IMR-90 (cell line): ENCODE data around the gene TENM3. TPM values are rescaled to one million over a fixed set of nuclear protein-coding genes. Genes with fewer than 3 reads are reported as not detected.
A peak's percentile ranks its signal among the peaks of the same experiment; 100 is the strongest.

Source experiments
- ATAC-seq: fragments of 200-7000 bp; cut with Tn5 transposase; 2 replicates; pipeline ENCODE4 v1.9.1; 2020; ENCODE audit warnings: low read depth, mild to moderate bottlenecking, moderate library complexity
- BruUV-seq: library from RNA; stranded (reverse); fragments of 400-500 nt; replicated peaks from 2 replicates; lab custom pipeline; 2021; lab: Mats Ljungman, UMichigan
- CTCF ChIA-PET: fragments of 300-600 bp; formaldehyde crosslinking; extraction: SDS; loops from one replicate; lab custom pipeline; 2021; ENCODE audit warnings: antibody characterized with exemption; lab: Yijun Ruan, JAX
- POLR2A ChIA-PET: fragments of 300-600 bp; sonication (Branson Sonifier 250); formaldehyde crosslinking; loops from one replicate; lab custom pipeline; 2022; ENCODE audit warnings: antibody characterized with exemption; ENCODE audit not compliant: unreplicated experiment; lab: Charles Lee
- DNase-seq: peaks from one replicate; pipeline ENCODE4 v3.0.0; 2013
- H2AFZ ChIP-seq: replicated peaks from 2 replicates; pipeline ENCODE3; 2013; ENCODE audit warnings: low read length, mild to moderate bottlenecking; ENCODE audit not compliant: poor library complexity
- H2AK5ac ChIP-seq: 2 replicates; pipeline ENCODE4 v1.6.1; 2013; ENCODE audit warnings: low read depth, low read length, inconsistent platforms
- H2AK9ac ChIP-seq: replicated peaks from 2 replicates; pipeline ENCODE3; 2013; ENCODE audit warnings: mild to moderate bottlenecking, low read depth, low read length, moderate library complexity; ENCODE audit not compliant: poor library complexity
- H2BK120ac ChIP-seq: 2 replicates; pipeline ENCODE4 v1.6.1; 2013; ENCODE audit warnings: low read depth, low read length, inconsistent platforms
- H2BK15ac ChIP-seq: 3 replicates; pipeline ENCODE4 v1.6.1; 2013; ENCODE audit warnings: low read depth, low read length, inconsistent platforms
- H2BK20ac ChIP-seq: 2 replicates; pipeline ENCODE4 v1.6.1; 2013; ENCODE audit warnings: low read depth, mild to moderate bottlenecking, inconsistent platforms, low read length, moderate library complexity
- H2BK5ac ChIP-seq: 2 replicates; pipeline ENCODE4 v1.6.1; 2013; ENCODE audit warnings: mild to moderate bottlenecking, low read depth, low read length, inconsistent platforms; ENCODE audit not compliant: poor library complexity, severe bottlenecking
- H3K14ac ChIP-seq: replicated peaks from 2 replicates; pipeline ENCODE4 v1.6.1; 2013; ENCODE audit warnings: low read depth, low read length, inconsistent platforms
- H3K18ac ChIP-seq: 2 replicates; pipeline ENCODE4 v1.6.1; 2013; ENCODE audit warnings: low read depth, low read length, control low read depth
- H3K23ac ChIP-seq: 2 replicates; pipeline ENCODE4 v1.6.1; 2013; ENCODE audit warnings: low read depth, low read length, inconsistent platforms
- H3K27ac ChIP-seq: 2 replicates; pipeline ENCODE4 v1.5.1; 2013; ENCODE audit warnings: mild to moderate bottlenecking, control low read depth, low read length; ENCODE audit not compliant: insufficient read depth
- H3K27me3 ChIP-seq: 2 replicates; pipeline ENCODE4 v1.6.1; 2013; ENCODE audit warnings: low read length; ENCODE audit not compliant: control insufficient read depth, insufficient read depth
- H3K36me3 ChIP-seq: 2 replicates; pipeline ENCODE4 v1.6.1; 2013; ENCODE audit warnings: low read length, mixed read lengths; ENCODE audit not compliant: control insufficient read depth, insufficient read depth
- H3K4ac ChIP-seq: 2 replicates; pipeline ENCODE4 v1.6.1; 2013; ENCODE audit warnings: low read depth, low read length, inconsistent platforms
- H3K4me1 ChIP-seq: 2 replicates; pipeline ENCODE4 v1.6.1; 2013; ENCODE audit warnings: low read length, mixed read lengths; ENCODE audit not compliant: control insufficient read depth, insufficient read depth
- H3K4me2 ChIP-seq: 2 replicates; pipeline ENCODE4 v1.6.1; 2013; ENCODE audit warnings: low read depth, mild to moderate bottlenecking, control low read depth, low read length, moderate library complexity
- H3K4me3 ChIP-seq: 2 replicates; pipeline ENCODE4 v1.5.1; 2013; ENCODE audit warnings: low read depth, mild to moderate bottlenecking, control low read depth, low read length, moderate library complexity; ENCODE audit not compliant: insufficient read depth
- H3K56ac ChIP-seq: 2 replicates; pipeline ENCODE4 v1.6.1; 2013; ENCODE audit warnings: low read length, inconsistent platforms; ENCODE audit not compliant: insufficient read depth; ENCODE audit errors: extremely low read depth
- H3K79me1 ChIP-seq, 2 experiments: 2 replicates each; pipeline ENCODE4 v1.6.1; 2013; ENCODE audit warnings: low read length in 2 of 2, inconsistent platforms in 1 of 2, low read depth in 1 of 2
- H3K9ac ChIP-seq: 2 replicates; pipeline ENCODE4 v1.6.1; 2013; ENCODE audit warnings: low read depth, low read length, control low read depth
- H3K9me1 ChIP-seq: 2 replicates; pipeline ENCODE4 v1.6.1; 2013; ENCODE audit warnings: low read length, inconsistent platforms; ENCODE audit not compliant: insufficient read depth
- H3K9me3 ChIP-seq: 2 replicates; pipeline ENCODE4 v1.6.1; 2013; ENCODE audit warnings: low read length; ENCODE audit not compliant: control insufficient read depth, insufficient read depth
- H4K20me1 ChIP-seq: 2 replicates; pipeline ENCODE4 v1.6.1; 2013; ENCODE audit warnings: low read length, inconsistent platforms; ENCODE audit not compliant: insufficient read depth
- H4K5ac ChIP-seq: 2 replicates; pipeline ENCODE4 v1.6.1; 2013; ENCODE audit warnings: mild to moderate bottlenecking, low read depth, low read length, control low read depth
- H4K8ac ChIP-seq, 2 experiments: 2 replicates each; pipeline ENCODE4 v1.6.1; 2013; ENCODE audit warnings: low read depth in 2 of 2, low read length in 2 of 2, control low read depth in 1 of 2, inconsistent platforms in 1 of 2
- H4K91ac ChIP-seq: 2 replicates; pipeline ENCODE4 v1.6.1; 2013; ENCODE audit warnings: low read depth, low read length, inconsistent platforms; ENCODE audit not compliant: insufficient read depth
- BHLHE40 ChIP-seq: fragments of 150-350 bp; IDR thresholded peaks from 2 replicates; pipeline ENCODE4 v1.6.1; 2016; ENCODE audit warnings: mild to moderate bottlenecking, low read depth, low read length
- CEBPB ChIP-seq: IDR thresholded peaks from 2 replicates; pipeline ENCODE4 v1.6.1; 2012; ENCODE audit warnings: low read depth, low read length, improper control_type of control experiment
- CTCF ChIP-seq: conservative IDR thresholded peaks from 2 replicates; pipeline ENCODE4 v1.5.1; 2012; ENCODE audit warnings: mild to moderate bottlenecking, low read depth, low read length, improper control_type of control experiment
- ELK1 ChIP-seq: fragments of 150-350 bp; IDR thresholded peaks from 2 replicates; pipeline ENCODE4 v1.6.1; 2016; ENCODE audit warnings: low read depth, mild to moderate bottlenecking, low read length, moderate library complexity, borderline replicate concordance
- FOS ChIP-seq: fragments of 150-350 bp; IDR thresholded peaks from 2 replicates; pipeline ENCODE4 v1.6.1; 2016; ENCODE audit warnings: low read depth, low read length
- NFE2L2 ChIP-seq: fragments of 150-350 bp; IDR thresholded peaks from 2 replicates; pipeline ENCODE4 v1.6.1; 2016; ENCODE audit warnings: low read depth, mild to moderate bottlenecking, low read length
- POLR2A ChIP-seq: IDR thresholded peaks from 2 replicates; pipeline ENCODE4 v1.6.1; 2012; ENCODE audit warnings: mild to moderate bottlenecking, low read depth, low read length
- RFX5 ChIP-seq: IDR thresholded peaks from 2 replicates; pipeline ENCODE4 v1.8.0; 2012; ENCODE audit warnings: low read depth, mild to moderate bottlenecking, low read length, moderate library complexity
- SMC3 ChIP-seq: fragments of 150-350 bp; IDR thresholded peaks from 2 replicates; pipeline ENCODE4 v1.6.1; 2016; ENCODE audit warnings: low read depth, mild to moderate bottlenecking, antibody characterized with exemption, low read length, moderate library complexity
- WGBS, 2 experiments: methylation state at CpG; one replicate each; pipeline versions ENCODE4 v1.1.5 to v1.1.7; 2013; ENCODE audit warnings: missing lambda C conversion rate in 2 of 2; ENCODE audit not compliant: insufficient read length in 1 of 2; ENCODE audit errors: extremely low coverage in 2 of 2; 5-methylcytosine and 5-hydroxymethylcytosine counted together
- dilution Hi-C: fragments of 300-500 bp; cut with HindIII; formaldehyde crosslinking; loops from one replicate; pipeline ENCODE4 v1.14.3; 2018; ENCODE audit warnings: low sequenced_read_pairs; ENCODE audit not compliant: unreplicated experiment
- in situ Hi-C: fragments of 300-500 bp; cut with MboI; formaldehyde crosslinking; loops from 3 replicates; pipeline ENCODE4 v1.14.3; 2019; ENCODE audit warnings: low sequenced_read_pairs, inconsistent platforms, mixed read lengths
- intact Hi-C: fragments of 100-400 bp; cut with micrococcal nuclease; formaldehyde crosslinking; loops from 2 replicates; pipeline ENCODE4 v1.10.0; 2022
- polyA plus RNA-seq, 3 experiments: library from polyadenylated mRNA; depleted of rRNA; stranded (reverse); fragments of >200 nt; gene quantifications; 2 replicates each; pipeline ENCODE4 v1.2.3, GENCODE V29; 2012; ENCODE audit warnings: low replicate concordance in 1 of 3
- total RNA-seq: library from RNA; depleted of rRNA; stranded (reverse); fragments of >200 nt; gene quantifications from 2 replicates; pipeline ENCODE4 v1.2.3, GENCODE V29; 2012

Gene TENM3
- total and polyA plus RNA-seq, 2 of the 4 experiments (the other 2 are of a cell fraction), result 29.9 to 173 TPM

DNA sequence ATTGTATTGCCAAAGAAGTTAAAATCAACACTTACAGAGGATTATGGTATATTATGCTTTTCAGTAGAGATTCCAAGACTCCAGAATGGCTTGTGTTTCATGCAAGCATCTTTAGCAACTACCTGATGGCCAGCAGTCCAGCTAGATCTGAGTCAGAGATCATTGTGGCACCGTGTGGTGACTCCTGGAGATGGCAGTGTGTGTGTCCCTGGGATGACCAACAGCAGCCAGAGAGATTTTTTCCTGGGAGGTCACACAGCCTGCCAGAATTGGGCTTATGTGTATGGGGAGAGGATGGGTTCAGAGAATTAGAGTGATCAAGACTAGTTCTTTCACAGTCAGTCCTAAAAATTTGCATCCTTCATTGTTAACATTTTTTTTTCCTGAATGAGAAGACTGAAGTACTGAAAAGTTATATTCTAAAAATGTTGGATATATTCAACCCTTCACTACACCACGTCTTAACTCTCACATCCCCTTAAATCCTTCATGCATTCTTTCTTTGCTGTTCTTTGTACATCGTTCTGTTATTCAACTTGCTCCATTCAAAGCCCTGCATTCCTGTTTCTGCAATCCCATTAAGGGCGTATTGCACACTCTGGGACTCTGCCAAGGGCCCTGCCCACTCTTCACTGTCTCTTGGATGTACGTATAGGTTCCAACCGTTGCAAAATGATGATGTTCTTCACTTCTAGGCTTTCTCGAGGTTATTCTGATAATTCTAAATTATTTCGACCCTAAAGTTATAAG, 12.4 kb downstream of the TENM3 start:
- Histone ChIP-seq H3K36me3 (no peaks in the 10 kb centered on the region), H3K4me2 (no peak overlapping the region), H4K91ac (no peak overlapping the region), H4K8ac (no peak overlapping the region), H2AK5ac (no peak overlapping the region), H2BK120ac (no peak overlapping the region), H2BK20ac (no peak overlapping the region), H3K23ac (no peak overlapping the region), H3K4ac (no peak overlapping the region), H2AFZ (no peak overlapping the region), H3K4me3 (no peak overlapping the region), H3K18ac (no peak overlapping the region), H2BK15ac (no peak overlapping the region), H3K56ac (no peak overlapping the region), H2BK5ac (no peak overlapping the region), H3K27me3 (no peaks in the 10 kb centered on the region), H3K14ac (0 out of 2 replicates have a peak overlapping the region, but pooled peaks have one; percentile 15), H2AK9ac (no peak overlapping the region), H4K5ac (no peak overlapping the region), H3K9ac (no peak overlapping the region), H3K79me1 (no peaks in the 10 kb centered on the region), H3K9me1 (no peaks in the 10 kb centered on the region), H3K4me1 (no peaks in the 10 kb centered on the region), H3K9me3 (no peaks in the 10 kb centered on the region), H4K20me1 (no peaks in the 10 kb centered on the region), H3K27ac (no peak overlapping the region)
- ATAC-seq (no peak), DNase-seq (no peak)
- dilution Hi-C loops, result no loop called here
- POLR2A ChIA-PET, result no interaction called here
- intact Hi-C loops, result no loop called here
- in situ Hi-C loops, result no loop called here
- no TSS peak for BruUV-seq
- CTCF ChIA-PET, result no interaction called here
- no peak for TF ChIP-seq ELK1
- TF ChIP-seq FOS, result no peak
- no peak for TF ChIP-seq CTCF
- TF ChIP-seq CEBPB, result no peak
- TF ChIP-seq BHLHE40, result no peak
- TF ChIP-seq POLR2A, result no peak
- no peak for TF ChIP-seq RFX5
- no peak for TF ChIP-seq NFE2L2
- no peak for TF ChIP-seq SMC3
- 50 to 100% methylated on average over 1 of the region's 8 CpGs for WGBS, 2 experiments
